Measurements from ENCODE around the gene EPHB2.

GRCh38 chr1:22845398-22845935, 134.8 kb downstream of the EPHB2 start:
- TF ChIP-seq CTCF (IDR thresholded peaks at IDR 0.05): no peak
- no peak for TF ChIP-seq POLR2A (IDR thresholded peaks at IDR 0.05)
- TF ChIP-seq EP300 (IDR thresholded peaks at IDR 0.05): no peak
